ENCODE data around the gene C16orf96. TPM values are rescaled to one million over a fixed set of nuclear protein-coding genes. Genes with fewer than 3 reads are reported as not detected.

The C16orf96 gene
- total and polyA plus RNA-seq, 2 donors (not counting 1 experiment from before 2014, with no cell fraction given) = 0.31 to 0.79 TPM

DNA sequence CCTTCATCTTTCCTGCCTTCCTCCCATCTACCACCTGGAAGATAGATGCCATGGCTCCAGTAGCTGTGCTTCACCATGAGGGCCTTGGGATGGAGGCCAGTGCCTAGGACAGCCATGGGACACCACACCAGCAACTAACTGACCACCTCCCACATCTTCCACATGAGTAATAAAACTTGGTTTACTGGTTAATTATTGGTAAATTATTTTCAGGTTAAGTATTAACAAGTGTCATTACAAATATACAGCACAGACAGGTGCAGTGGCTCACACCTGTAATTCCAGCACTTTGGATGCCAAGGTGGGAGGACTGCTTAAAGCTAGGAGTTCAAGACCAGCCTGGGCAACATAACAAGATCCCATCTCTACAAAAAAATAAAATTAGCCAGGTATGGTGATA lies 31.6 kb upstream of the C16orf96 start:
- H3K4me2 ChIP-seq (replicated peaks; ENCODE audit: low read depth, low read length, poor library complexity, severe bottlenecking) = no peak overlapping the region
- Mint-ChIP-seq H3K27me3 (no peaks in the 10 kb centered on the region), H3K4me3 (no peak overlapping the region), H3K27ac (no peak overlapping the region), H3K9me3 (ENCODE audit: insufficient read depth) (no peaks in the 10 kb centered on the region), H3K4me1 (peaks cover 19% of the 10 kb centered on the region)
- H3K27me3 ChIP-seq (replicated peaks in 1 of 4; ENCODE audit: control extremely low read depth in 1 of 4, control insufficient read depth in 3 of 4, insufficient read depth in 4 of 4, low read length in 3 of 4) = no peaks in the 10 kb centered on the region
- intact Hi-C loops (cut with micrococcal nuclease) = no loop called here
- H3K9ac ChIP-seq (ENCODE audit: low read length) = no peak overlapping the region
- no peak overlapping the region for H3K27ac ChIP-seq (ENCODE audit: low read length in 2 of 2)
- no peak overlapping the region for H2AFZ ChIP-seq (ENCODE audit: insufficient read depth, low read depth, low read length, poor library complexity, severe bottlenecking)
- no peak for ATAC-seq (ENCODE audit: low read depth)
- H3K79me2 ChIP-seq (ENCODE audit: control insufficient read depth, insufficient read depth, low read length) = peaks cover 57% of the 10 kb centered on the region
- CTCF ChIA-PET = interaction anchor here (1.1 to 1.4 kb wide), 2 partner anchors 19 to 24 kb away, joined by 4 to 5 read pairs; no protein-coding TSS in a partner anchor
- DNase-seq = no peak
- no peaks in the 10 kb centered on the region for H4K20me1 ChIP-seq (ENCODE audit: control insufficient read depth, insufficient read depth, low read length, poor library complexity, severe bottlenecking)
- H3K4me3 ChIP-seq (ENCODE audit: control extremely low read depth in 1 of 5, extremely low read depth in 1 of 5, insufficient read depth in 1 of 5, low read depth in 2 of 5, low read length in 4 of 5) = no peak overlapping the region
- H3K9me3 ChIP-seq (ENCODE audit: control extremely low read depth in 1 of 3, control insufficient read depth in 2 of 3, insufficient read depth in 1 of 3, low read length in 2 of 3) = peaks cover 0 to 9% (median 0%) of the 10 kb centered on the region in 3 donors
- no peaks in the 10 kb centered on the region for H3K36me3 ChIP-seq (replicated peaks in 1 of 2; ENCODE audit: control extremely low read depth in 1 of 2, control insufficient read depth in 1 of 2, extremely low read depth in 1 of 2, insufficient read depth in 2 of 2, low read length in 1 of 2)
- POLR2A ChIA-PET = no interaction called here
- peaks cover 8 to 23% of the 10 kb centered on the region in 2 donors for H3K4me1 ChIP-seq (ENCODE audit: control insufficient read depth in 2 of 2, insufficient read depth in 2 of 2, low read length in 2 of 2)
- TF ChIP-seq, protein P1, sequence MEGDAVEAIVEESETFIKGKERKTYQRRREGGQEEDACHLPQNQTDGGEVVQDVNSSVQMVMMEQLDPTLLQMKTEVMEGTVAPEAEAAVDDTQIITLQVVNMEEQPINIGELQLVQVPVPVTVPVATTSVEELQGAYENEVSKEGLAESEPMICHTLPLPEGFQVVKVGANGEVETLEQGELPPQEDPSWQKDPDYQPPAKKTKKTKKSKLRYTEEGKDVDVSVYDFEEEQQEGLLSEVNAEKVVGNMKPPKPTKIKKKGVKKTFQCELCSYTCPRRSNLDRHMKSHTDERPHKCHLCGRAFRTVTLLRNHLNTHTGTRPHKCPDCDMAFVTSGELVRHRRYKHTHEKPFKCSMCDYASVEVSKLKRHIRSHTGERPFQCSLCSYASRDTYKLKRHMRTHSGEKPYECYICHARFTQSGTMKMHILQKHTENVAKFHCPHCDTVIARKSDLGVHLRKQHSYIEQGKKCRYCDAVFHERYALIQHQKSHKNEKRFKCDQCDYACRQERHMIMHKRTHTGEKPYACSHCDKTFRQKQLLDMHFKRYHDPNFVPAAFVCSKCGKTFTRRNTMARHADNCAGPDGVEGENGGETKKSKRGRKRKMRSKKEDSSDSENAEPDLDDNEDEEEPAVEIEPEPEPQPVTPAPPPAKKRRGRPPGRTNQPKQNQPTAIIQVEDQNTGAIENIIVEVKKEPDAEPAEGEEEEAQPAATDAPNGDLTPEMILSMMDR (IDR thresholded peaks at IDR 0.05) = no peak
- TF ChIP-seq EZH2 (IDR thresholded peaks at IDR 0.05; ENCODE audit: borderline replicate concordance, insufficient read depth, low read depth, low read length, poor library complexity, severe bottlenecking) = no peak

DNA sequence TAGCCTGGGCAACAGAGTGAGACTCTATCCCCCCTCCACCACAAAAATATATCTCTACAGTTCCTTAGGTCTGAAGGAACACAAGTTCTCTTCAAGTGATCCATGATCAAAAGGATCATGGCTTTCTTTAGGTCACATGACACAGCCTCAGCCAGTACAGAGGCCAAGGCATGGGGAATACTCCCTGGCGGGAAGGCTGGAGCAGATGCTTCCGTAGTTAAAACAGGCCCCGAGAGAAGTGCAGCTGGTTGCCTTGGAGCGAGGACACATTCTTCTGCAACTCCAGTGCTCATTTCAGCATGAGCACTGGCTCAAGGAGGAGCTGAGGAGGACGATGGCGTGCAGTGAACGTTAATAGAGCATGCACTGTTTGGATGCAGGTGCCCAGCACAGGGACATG lies 31.1 kb upstream of the C16orf96 start:
- ChIA-PET CTCF (interaction anchor here (1.1 to 1.4 kb wide), 2 partner anchors 20 to 23 kb away, joined by 4 to 5 read pairs; no protein-coding TSS in a partner anchor), POLR2A (no interaction called here)

More for the DNA sequence above, 31.1 kb upstream of the C16orf96 start:
- no peak overlapping the region for H3K4me3 Mint-ChIP-seq
- Histone ChIP-seq H3K4me1 (ENCODE audit: control insufficient read depth in 2 of 2, insufficient read depth in 2 of 2, low read length in 2 of 2) (peaks cover 13 to 28% of the 10 kb centered on the region in 2 donors), H4K20me1 (ENCODE audit: control insufficient read depth, insufficient read depth, low read length, poor library complexity, severe bottlenecking) (no peaks in the 10 kb centered on the region), H3K4me3 (ENCODE audit: control extremely low read depth in 1 of 5, extremely low read depth in 1 of 5, insufficient read depth in 1 of 5, low read depth in 2 of 5, low read length in 4 of 5) (no peak overlapping the region), H3K27me3 (replicated peaks in 1 of 4; ENCODE audit: control extremely low read depth in 1 of 4, control insufficient read depth in 3 of 4, insufficient read depth in 4 of 4, low read length in 3 of 4) (no peaks in the 10 kb centered on the region), H3K79me2 (ENCODE audit: control insufficient read depth, insufficient read depth, low read length) (peaks cover 52% of the 10 kb centered on the region), H3K9ac (ENCODE audit: low read length) (no peak overlapping the region), H3K27ac (ENCODE audit: low read length in 2 of 2) (no peak overlapping the region), H3K9me3 (ENCODE audit: control extremely low read depth in 1 of 3, control insufficient read depth in 2 of 3, insufficient read depth in 1 of 3, low read length in 2 of 3) (peaks cover 0 to 9% (median 0%) of the 10 kb centered on the region in 3 donors), H3K4me2 (replicated peaks; ENCODE audit: low read depth, low read length, poor library complexity, severe bottlenecking) (no peak overlapping the region), H2AFZ (ENCODE audit: insufficient read depth, low read depth, low read length, poor library complexity, severe bottlenecking) (no peak overlapping the region), H3K36me3 (replicated peaks in 1 of 2; ENCODE audit: control extremely low read depth in 1 of 2, control insufficient read depth in 1 of 2, extremely low read depth in 1 of 2, insufficient read depth in 2 of 2, low read length in 1 of 2) (no peaks in the 10 kb centered on the region)
- peaks cover 24% of the 10 kb centered on the region for H3K4me1 Mint-ChIP-seq
- ATAC-seq (ENCODE audit: low read depth) = no peak
- intact Hi-C loops (cut with micrococcal nuclease) = no loop called here
- H3K27ac Mint-ChIP-seq = no peak overlapping the region
- 91% methylated on average over 5 of the region's 7 CpGs for WGBS (ENCODE audit: insufficient coverage)
- no peak for TF ChIP-seq EZH2 (IDR thresholded peaks at IDR 0.05; ENCODE audit: borderline replicate concordance, insufficient read depth, low read depth, low read length, poor library complexity, severe bottlenecking)
- TF ChIP-seq, protein P1 (IDR thresholded peaks at IDR 0.05) = no peak
- no peaks in the 10 kb centered on the region for H3K27me3 Mint-ChIP-seq
- DNase-seq = no peak
- no peaks in the 10 kb centered on the region for H3K9me3 Mint-ChIP-seq (ENCODE audit: insufficient read depth)
